Vagina (tissue), 2 donors: ENCODE measurements around the gene NTF4. TPM values are rescaled to one million over a fixed set of nuclear protein-coding genes. Genes with fewer than 3 reads are reported as not detected.
A peak's percentile ranks its signal among the peaks of the same experiment; 100 is the strongest.

Experiments
- DNase-seq, 2 donors: peaks; one replicate each; pipeline ENCODE4 v3.0.0-alpha.2; 2017; ENCODE audit errors: extremely low spot score in 2 of 2
- H3K27ac ChIP-seq: fragments of 200-600 bp; sonication (generic); one replicate; pipeline ENCODE4 v1.5.1; 2019
- H3K27me3 ChIP-seq: fragments of 200-600 bp; sonication (generic); one replicate; pipeline ENCODE4 v1.5.1; 2019
- H3K36me3 ChIP-seq, 2 donors: fragments of 200-600 bp; sonication (generic); one replicate each; pipeline ENCODE4 v1.5.1; 2017 to 2019
- H3K4me1 ChIP-seq: fragments of 200-600 bp; sonication (generic); one replicate; pipeline ENCODE4 v1.5.1; 2019
- H3K4me3 ChIP-seq, 2 donors: fragments of 200-600 bp; sonication (generic); 1 replicate in 1 of 2; 2 replicates in 1 of 2; pipeline ENCODE4 v1.5.1; 2016 to 2019
- H3K9me3 ChIP-seq: fragments of 200-600 bp; sonication (generic); one replicate; pipeline ENCODE4 v1.5.1; 2019
- POLR2A ChIP-seq, 2 donors: fragments of 450-650 bp; IDR thresholded peaks; one replicate each; pipeline ENCODE4 v1.6.1; 2017; ENCODE audit warnings: antibody characterized with exemption in 2 of 2, mild to moderate bottlenecking in 2 of 2, moderate library complexity in 2 of 2
- POLR2AphosphoS5 ChIP-seq, 2 donors: sonication (generic); formaldehyde crosslinking; IDR thresholded peaks; one replicate each; pipeline ENCODE4 v1.9.0; 2017; ENCODE audit warnings: antibody characterized with exemption in 2 of 2, mild to moderate bottlenecking in 2 of 2, low read depth in 1 of 2; ENCODE audit not compliant: insufficient read depth in 1 of 2
- intact Hi-C: fragments of 100-400 bp; cut with DNase I; formaldehyde crosslinking; loops from one replicate; pipeline ENCODE4 v1.15.1; 2023
- total RNA-seq: library from RNA; depleted of rRNA; stranded (reverse); fragments of >200 nt; gene quantifications from one replicate; pipeline ENCODE4 v1.2.3, GENCODE V29; 2016
- TF ChIP-seq, protein P1 (sequence below), 3 experiments: fragments of 450-650 bp in 2 of 3; fragments of 200-600 bp in 1 of 3; sonication (generic) in 1 of 3; IDR thresholded peaks; one replicate each; pipeline ENCODE4 v1.5.1; 2017 to 2019; ENCODE audit warnings: antibody characterized with exemption in 3 of 3, mild to moderate bottlenecking in 2 of 3, moderate library complexity in 2 of 3

NTF4 gene
- total RNA-seq, 1 donor from 2014 or later, result 6.1 TPM

DNA sequence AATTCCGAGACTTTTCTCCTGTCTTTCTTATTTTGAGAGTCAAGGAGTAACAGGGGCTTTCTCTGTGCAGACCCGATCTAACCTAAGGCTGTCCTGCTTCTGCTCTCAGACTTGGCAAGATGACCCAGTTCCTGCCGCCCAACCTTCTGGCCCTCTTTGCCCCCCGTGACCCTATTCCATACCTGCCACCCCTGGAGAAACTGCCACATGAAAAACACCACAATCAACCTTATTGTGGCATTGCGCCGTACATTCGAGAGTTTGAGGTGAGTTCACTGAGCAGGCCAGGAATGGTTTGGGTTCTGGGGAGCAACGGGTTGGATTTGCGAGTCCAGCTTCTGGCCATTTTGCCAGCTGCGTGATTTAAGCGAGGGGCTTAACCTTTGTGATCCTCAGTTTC, 21.7 kb upstream of the NTF4 start:
- TF ChIP-seq, protein P1, sequence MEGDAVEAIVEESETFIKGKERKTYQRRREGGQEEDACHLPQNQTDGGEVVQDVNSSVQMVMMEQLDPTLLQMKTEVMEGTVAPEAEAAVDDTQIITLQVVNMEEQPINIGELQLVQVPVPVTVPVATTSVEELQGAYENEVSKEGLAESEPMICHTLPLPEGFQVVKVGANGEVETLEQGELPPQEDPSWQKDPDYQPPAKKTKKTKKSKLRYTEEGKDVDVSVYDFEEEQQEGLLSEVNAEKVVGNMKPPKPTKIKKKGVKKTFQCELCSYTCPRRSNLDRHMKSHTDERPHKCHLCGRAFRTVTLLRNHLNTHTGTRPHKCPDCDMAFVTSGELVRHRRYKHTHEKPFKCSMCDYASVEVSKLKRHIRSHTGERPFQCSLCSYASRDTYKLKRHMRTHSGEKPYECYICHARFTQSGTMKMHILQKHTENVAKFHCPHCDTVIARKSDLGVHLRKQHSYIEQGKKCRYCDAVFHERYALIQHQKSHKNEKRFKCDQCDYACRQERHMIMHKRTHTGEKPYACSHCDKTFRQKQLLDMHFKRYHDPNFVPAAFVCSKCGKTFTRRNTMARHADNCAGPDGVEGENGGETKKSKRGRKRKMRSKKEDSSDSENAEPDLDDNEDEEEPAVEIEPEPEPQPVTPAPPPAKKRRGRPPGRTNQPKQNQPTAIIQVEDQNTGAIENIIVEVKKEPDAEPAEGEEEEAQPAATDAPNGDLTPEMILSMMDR (IDR thresholded peaks at IDR 0.05), result no peak
- Histone ChIP-seq H3K27me3 (no peaks in the 10 kb centered on the region), H3K4me3 (peak overlapping the region; percentile 69 to 72), H3K27ac (peak overlapping the region; percentile 80), H3K36me3 (peaks cover under 1 to 29% of the 10 kb centered on the region in 2 donors), H3K4me1 (peaks cover 29% of the 10 kb centered on the region), H3K9me3 (no peaks in the 10 kb centered on the region)
- intact Hi-C loops, result no loop called here
- DNase-seq, result no peak

DNA sequence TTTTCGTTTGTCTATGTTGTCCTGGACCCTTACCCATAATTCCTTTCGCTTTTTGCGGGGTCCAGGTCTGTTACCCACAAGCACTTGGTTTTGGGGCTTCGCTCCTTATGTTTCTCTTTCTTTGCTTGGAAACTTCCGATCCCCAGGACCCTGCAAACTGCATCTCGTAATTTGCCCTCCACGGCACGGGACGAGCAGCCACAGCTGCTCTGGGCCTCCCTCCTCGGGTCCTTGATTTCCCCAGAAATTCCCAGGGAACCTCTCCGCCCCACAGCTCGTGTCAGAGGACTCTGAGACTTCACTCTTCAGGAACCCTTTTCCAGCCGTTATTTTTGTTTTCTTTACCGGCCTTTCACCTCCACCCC, 21.2 kb upstream of the NTF4 start:
- intact Hi-C loops, result no loop called here
- Histone ChIP-seq H3K4me3 (peak overlapping the region; percentile 69 to 72), H3K9me3 (no peaks in the 10 kb centered on the region), H3K27ac (peak overlapping the region; percentile 80), H3K4me1 (peaks cover 29% of the 10 kb centered on the region), H3K27me3 (no peaks in the 10 kb centered on the region), H3K36me3 (peaks cover 0 to 24% of the 10 kb centered on the region in 2 donors)
- no peak for DNase-seq
- TF ChIP-seq, protein P1 (IDR thresholded peaks at IDR 0.05), result no peak
- TF ChIP-seq POLR2A (IDR thresholded peaks at IDR 0.05) (no peak), POLR2AphosphoS5 (IDR thresholded peaks at IDR 0.05; ENCODE audit: insufficient read depth in 1 of 2, low read depth in 1 of 2) (no peak)

DNA sequence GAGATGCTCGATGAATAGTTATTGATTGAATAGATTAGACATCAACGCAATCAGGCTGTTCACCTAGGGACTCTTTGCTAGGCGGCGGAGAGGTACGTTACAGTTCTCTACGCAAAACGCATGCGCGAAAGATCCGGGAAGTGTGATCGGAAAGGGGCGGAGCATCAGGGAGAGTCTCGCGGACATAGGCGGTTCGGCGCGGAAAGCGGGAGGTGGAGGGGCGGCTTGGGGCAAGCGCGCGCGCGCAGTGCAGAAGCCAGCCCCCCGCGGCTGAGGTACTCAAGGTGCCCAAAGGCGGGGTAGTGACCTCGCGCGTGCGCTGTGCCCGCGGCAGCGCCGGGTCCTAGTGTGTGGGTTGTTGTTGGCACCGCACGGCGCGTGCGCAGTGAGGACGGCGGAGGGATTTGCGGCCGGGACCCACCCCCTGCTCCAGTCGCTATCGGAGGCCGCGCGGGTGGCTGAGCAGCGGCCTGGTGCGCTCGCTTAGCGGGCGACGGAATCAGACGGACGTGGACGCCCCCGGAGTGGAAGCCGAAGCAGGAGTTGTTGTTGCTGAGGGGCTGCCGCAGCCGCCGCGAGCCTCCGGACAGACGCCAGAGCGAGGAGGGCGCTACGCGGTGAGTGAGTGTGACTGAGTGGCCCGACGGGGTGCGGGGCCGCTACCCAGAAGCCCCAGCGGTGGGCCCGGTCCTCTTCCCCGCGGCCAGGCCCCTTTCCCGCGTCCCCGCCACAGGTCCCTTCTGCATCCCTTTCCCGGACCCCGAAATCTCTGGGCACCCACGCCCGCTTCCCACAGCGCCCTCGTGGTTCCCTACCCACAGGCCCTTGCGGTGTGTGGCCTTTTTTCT, 20.6 kb upstream of the NTF4 start, which contains the start of gene SNRNP70:
SNRNP70 (plus strand) TSS at position 432 of the 848 bp plus-strand sequence. CDS start 964 bp downstream, outside the sequence.
- H3K4me3 ChIP-seq, result peak within 1 kb of the TSS; percentile 69 to 72

DNA sequence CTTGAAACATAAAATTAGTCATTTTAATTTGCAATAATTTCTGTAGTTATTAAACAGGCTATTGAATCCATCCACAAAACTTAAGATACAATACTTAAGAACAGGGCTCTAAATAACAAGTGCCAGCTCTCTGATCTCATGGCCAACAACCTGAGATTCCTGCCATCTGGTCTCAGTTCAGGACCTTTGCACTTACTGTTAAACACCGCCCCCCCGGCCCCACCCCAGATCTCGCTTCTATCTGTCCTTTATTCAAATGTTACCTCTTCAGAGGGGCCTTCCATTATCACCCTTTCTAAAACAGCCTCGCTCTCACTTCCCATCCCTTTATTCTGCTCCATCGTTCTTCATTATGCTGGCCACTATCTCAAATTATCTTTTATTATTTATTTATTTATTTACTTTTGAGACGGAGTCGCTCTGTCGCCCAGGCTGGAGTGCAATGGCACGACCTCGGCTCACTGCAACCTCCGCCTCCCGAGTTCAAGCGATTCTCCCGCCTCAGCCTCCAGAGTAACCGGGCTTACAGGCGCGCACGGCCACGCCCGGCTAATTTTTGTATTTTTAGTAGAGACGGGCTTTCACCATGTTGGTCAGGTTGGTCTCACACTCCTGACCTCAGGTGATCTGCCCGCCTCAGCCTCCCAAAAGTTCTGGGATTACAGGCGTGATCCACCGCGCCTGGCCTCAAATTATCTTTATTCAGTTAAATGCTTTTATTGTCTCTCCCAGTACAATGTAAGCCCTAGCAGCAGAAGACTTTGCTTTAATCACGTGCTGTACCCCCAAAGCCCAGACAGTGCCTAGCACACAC, 19.8 kb upstream of the NTF4 start:
- H3K27ac ChIP-seq, result peak overlapping the region; percentile 80
- H3K4me1 ChIP-seq, result peaks cover 29% of the 10 kb centered on the region
- DNase-seq, result no peak
- intact Hi-C loops, result no loop called here
- TF ChIP-seq, protein P1 (IDR thresholded peaks at IDR 0.05), result no peak
- TF ChIP-seq POLR2AphosphoS5 (IDR thresholded peaks at IDR 0.05; ENCODE audit: insufficient read depth in 1 of 2, low read depth in 1 of 2) (no peak), POLR2A (IDR thresholded peaks at IDR 0.05) (no peak)
- H3K36me3 ChIP-seq, result peaks cover 0 to 12% of the 10 kb centered on the region in 2 donors
- H3K9me3 ChIP-seq, result no peaks in the 10 kb centered on the region
- H3K4me3 ChIP-seq, result peak overlapping the region; percentile 69 to 72
- no peaks in the 10 kb centered on the region for H3K27me3 ChIP-seq

More for the DNA sequence above, 20.6 kb upstream of the NTF4 start, which contains the start of gene SNRNP70:
- H3K27me3 ChIP-seq, result no peaks in the 10 kb centered on the region
- DNase-seq, result peak in 1 of 2 donors; percentile 98
- intact Hi-C loops, result no loop called here
- peaks cover 29% of the 10 kb centered on the region for H3K4me1 ChIP-seq
- peak within 1 kb of the TSS; percentile 80 for H3K27ac ChIP-seq
- peaks cover 0 to 18% of the 10 kb centered on the region in 2 donors for H3K36me3 ChIP-seq
- peak; percentile 95 to 97 for TF ChIP-seq POLR2AphosphoS5 (IDR thresholded peaks at IDR 0.05; ENCODE audit: insufficient read depth in 1 of 2, low read depth in 1 of 2)
- TF ChIP-seq, protein P1 (IDR thresholded peaks at IDR 0.05), result no peak
- TF ChIP-seq POLR2A (IDR thresholded peaks at IDR 0.05), result peak in 1 of 2 donors; percentile 77
- H3K9me3 ChIP-seq, result no peaks in the 10 kb centered on the region
